Measurements from ENCODE around the gene CHN2. TPM values are rescaled to one million over a fixed set of nuclear protein-coding genes. Genes with fewer than 3 reads are reported as not detected.

The CHN2 gene
- total RNA-seq, 1 experiment from 2014 or later, result 3.6 TPM

DNA sequence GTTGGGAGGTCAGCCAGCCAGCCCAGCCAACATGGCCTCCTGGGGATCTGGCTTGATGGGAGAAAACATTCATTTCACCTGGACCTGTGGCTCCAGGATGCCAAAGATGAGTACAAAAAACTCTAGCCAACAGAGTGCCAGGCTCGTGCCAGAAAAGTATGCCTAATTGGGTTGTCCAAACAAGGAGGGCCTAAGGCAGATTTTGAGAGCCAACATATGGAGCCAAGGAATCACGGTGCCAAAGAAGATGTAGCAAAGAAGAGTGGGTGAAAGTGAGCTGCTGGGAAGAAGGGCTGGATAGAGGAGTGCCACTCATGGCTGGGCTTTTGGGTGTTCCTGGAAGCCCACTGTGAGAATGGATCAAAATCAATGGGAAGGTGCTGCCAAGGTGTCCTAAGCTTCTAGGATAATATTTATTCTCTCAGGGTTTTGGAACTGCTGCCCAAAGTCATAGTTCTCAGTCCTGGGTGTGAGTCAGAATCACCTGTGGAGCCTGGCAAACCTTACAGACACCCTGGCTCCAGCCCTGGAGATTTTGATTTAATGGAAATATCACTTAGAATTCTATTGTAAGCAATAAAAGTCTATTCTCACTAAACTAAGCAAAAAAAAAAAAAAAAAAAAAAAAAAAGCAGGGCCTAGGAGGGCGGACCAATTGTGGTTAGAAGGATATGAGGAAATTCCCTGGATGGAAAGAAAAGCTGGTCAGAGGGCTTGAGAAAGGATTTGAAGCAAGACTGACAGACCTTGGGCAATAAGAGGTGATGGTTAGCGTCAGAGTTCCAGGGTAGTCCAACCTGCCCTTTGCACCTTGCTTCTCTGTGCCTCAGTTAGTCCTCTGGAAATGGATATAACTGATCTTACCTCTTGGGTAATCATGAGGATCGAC is 186.9 kb downstream of the CHN2 start:
- DNase-seq (ENCODE audit: extremely low read depth, low read depth), result no peak

DNA sequence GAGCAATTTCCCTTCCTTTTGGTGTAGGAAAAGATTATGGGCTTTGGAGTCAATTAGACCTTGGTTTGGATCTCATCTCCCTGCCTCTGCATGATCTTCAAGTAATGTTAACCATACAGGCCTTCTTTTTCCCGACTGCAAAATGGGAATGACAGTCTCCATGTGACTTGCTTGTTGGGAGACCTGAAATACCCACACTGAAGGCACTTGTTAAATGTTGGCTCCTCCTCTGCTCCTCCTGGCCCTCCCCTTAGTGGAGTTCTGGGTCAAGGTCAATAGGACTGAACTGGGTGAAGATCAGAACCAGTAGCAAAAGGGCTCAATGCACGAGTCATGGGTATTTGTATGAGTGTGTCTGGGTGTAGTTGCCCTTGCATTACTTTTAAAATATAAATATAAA is 189.7 kb downstream of the CHN2 start:
- DNase-seq (ENCODE audit: extremely low read depth, low read depth), result no peak

DNA sequence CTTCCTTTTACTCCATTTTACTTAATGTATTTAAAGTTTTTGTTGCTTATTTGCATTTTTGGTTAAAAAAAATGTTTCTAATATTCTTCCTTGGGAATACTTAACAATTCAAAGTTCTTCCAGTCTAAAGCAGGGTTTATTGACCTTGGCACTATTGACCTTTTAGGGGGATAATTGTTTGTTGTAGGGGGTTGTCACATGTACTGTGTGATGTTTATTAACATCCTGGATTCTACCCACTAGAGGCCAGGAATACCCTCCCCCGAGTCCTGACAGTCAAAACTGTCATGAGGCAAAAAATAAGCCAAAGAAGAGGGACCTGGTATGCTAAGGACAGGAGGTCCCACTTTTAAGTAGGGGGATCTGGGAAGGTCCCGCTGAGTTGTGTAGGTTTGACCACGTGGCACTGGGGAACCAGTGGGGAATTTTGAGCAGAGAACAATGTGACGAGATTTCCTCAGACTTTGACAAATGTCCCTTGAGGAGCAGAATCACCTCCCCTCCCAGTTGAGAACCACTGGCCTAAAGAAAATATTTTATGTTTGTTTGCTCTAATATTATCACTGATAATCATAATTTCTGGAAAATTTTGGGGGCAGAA is 190.7 kb downstream of the CHN2 start:
- DNase-seq (ENCODE audit: extremely low read depth, low read depth), result no peak

DNA sequence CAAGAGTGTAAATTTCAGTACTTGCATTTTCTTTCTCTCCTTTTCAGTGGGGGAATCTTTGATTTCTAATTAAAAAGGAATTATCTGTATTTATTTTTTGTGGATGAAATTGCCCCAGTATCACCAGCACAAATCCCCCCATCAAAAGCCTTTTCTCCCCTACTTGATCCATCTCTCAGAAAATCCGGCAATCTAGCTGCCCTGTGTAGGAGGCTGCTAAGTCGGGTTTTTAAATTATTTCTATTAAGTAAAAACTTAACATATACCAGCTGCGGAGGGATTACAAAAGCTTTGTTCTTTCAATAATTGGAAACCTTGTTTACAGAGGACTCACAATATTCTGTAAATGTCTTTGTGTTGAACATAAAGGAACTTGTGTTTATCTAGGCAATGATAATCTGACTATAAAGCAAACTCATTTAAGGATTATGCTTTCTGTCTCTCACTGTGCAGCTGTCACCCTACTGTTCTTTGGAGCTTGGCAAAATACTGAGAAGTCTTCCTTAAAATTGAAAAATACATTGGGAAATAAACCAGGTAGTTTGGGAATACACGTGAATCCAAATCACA is 191.7 kb downstream of the CHN2 start:
- no peak for DNase-seq (ENCODE audit: extremely low read depth, low read depth)

DNA sequence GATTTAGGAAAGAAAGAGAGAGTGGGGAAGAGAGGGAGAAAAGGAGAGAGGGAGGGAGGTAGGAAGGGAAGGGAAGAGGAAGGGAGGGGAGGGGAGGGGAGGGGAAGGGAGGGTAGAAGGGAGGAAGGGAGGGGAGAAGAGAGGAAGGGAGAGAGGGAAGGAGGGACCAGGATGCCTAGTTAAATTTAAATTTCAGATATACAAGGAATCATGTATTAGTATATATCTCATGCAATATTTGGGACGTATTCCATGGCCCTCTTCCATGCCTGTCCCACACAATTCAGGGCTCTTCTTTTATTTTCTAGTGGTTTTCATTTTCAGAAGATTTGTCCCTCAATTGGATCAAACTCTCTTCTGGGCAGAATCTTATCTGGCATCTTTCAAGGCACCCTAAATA is 196.7 kb downstream of the CHN2 start:
- no peak for DNase-seq (ENCODE audit: extremely low read depth, low read depth)

DNA sequence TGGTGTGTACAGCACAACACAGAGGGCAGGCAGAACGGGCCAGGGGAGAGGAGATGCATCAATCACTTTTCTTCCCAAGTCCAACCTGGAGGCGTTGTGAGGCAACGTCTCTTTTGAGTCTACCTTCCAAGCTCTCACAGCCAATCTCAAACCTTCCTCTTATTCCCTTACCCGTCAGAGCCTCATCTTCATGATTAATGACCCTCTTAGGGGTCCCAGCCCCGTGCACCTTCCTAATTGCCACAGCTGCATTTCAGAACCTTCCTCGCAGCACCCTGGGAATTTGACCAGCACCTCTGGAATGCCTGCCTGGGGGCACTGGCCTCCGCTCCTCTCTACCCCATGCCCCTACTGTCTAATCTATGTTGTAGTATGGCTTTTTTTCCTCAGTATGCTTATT is 199.7 kb downstream of the CHN2 start:
- DNase-seq (ENCODE audit: extremely low read depth, low read depth), result no peak

- DNase-seq (ENCODE audit: extremely low read depth, low read depth), result no peak
Measured at GRCh38 chr7:29396563-29396962, 202.0 kb downstream of the CHN2 start.

DNA sequence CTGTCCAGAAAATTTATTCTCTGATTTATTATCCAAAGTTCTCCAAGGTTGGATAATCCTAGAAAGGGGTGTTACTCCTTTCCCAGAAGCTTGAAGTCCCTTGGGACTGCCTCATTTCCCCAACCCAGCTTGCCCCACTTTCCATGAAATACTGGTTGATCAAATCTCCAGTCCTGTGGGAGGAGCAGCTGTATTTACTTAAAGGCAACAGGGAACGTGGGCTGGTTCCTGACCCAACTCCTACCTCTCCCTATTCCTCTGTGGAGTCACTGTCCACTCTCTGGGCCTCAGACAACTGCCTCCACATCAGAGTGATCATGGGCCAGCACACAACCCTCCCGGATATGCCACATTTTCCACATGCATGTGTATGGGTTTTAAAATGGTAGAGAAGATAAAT is 202.8 kb downstream of the CHN2 start:
- no peak for DNase-seq (ENCODE audit: extremely low read depth, low read depth)

GRCh38 chr7:29398011-29398410 is 203.4 kb downstream of the CHN2 start:
- DNase-seq (ENCODE audit: extremely low read depth, low read depth), result no peak

DNA sequence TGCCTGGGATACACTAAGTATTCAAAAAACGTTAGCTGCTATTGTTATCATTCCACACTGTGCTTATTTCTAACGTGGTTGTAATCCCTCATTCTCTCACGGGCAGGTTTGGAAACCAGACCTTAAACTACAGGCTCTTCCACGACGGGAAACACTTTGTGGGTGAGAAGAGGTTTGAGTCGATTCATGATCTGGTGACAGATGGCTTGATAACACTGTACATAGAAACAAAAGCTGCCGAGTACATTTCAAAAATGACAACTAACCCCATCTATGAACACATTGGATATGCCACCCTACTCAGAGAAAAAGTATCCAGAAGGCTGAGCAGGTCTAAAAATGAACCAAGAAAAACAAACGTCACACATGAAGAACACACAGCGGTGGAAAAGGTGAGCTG is 205.9 kb downstream of the CHN2 start:
- DNase-seq (ENCODE audit: extremely low read depth, low read depth), result no peak

GRCh38 chr7:29401769-29402168 is 207.2 kb downstream of the CHN2 start:
- no peak for DNase-seq (ENCODE audit: extremely low read depth, low read depth)

- no peak for DNase-seq (ENCODE audit: extremely low read depth, low read depth)
Measured at GRCh38 chr7:29405891-29406290, 211.3 kb downstream of the CHN2 start.

GRCh38 chr7:29406366-29406765 is 211.8 kb downstream of the CHN2 start:
- no peak for DNase-seq (ENCODE audit: extremely low read depth, low read depth)

GRCh38 chr7:29408841-29409243 is 214.3 kb downstream of the CHN2 start:
- DNase-seq (ENCODE audit: extremely low read depth, low read depth), result peak; percentile 84

- no peak for DNase-seq (ENCODE audit: extremely low read depth, low read depth)
Measured at GRCh38 chr7:29410996-29411395, 216.4 kb downstream of the CHN2 start.

- DNase-seq (ENCODE audit: extremely low read depth, low read depth), result no peak
Measured at GRCh38 chr7:29412912-29413311, 218.3 kb downstream of the CHN2 start.

GRCh38 chr7:29413626-29414136 is 219.1 kb downstream of the CHN2 start:
- DNase-seq (ENCODE audit: extremely low read depth, low read depth), result no peak

- no peak for DNase-seq (ENCODE audit: extremely low read depth, low read depth)
Measured at GRCh38 chr7:29414216-29414615, 219.6 kb downstream of the CHN2 start.

DNA sequence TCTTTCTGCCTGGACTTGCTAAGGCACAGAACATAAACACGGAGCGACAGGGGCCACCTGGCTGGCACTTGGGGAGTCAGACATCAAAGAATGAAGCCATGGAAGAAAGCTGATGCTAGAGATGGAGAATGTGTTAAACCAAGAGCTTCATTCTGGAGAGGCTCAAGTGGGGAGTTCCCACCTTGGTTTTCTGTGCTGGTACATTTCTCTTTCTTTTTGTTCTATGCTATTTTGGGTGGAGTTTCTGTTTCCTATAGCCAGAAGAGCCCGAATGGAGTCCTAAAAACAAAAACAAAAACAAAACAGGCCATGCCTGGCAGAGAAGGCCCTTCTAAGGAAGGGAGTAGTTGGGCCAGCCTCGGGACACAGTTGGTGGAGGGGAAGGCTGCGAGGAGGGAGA is 220.6 kb downstream of the CHN2 start:
- DNase-seq (ENCODE audit: extremely low read depth, low read depth), result no peak

DNA sequence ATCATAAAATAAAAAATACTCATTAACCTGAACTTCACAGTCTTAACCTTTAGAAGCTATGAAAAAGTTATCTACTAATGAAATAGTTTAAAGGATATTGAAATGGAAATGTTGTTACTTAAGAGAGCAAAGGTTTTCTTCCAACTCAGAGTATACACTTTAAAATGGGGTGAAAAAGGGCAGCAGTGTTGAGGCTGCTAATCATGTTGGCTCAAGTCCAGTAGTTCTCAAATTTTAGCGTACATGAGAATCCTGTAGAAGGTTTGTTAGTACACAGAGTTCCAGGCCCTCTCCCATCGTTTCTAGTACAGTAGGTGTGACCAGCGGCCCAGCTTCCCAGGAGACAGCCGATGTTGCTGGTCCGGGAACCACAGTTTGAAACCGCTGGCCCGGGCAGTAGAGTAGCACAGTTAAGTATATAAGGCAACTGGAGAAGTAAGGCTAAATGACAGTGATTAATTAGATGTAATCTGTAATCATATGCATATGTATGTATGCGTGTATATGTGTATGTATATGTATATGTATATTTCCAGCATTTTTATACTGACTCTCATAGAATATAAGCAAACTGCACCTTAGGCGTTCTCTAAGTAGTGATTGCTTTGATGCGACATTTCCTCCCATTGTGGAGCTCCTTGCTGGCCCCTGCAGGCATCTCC is 221.8 kb downstream of the CHN2 start:
- no peak for DNase-seq (ENCODE audit: extremely low read depth, low read depth)

- DNase-seq (ENCODE audit: extremely low read depth, low read depth), result no peak
Measured at GRCh38 chr7:29416938-29417305, 222.3 kb downstream of the CHN2 start.

Measured in NCI-H460 (cell line).